ENCODE data around the gene OR51B2.

DNA sequence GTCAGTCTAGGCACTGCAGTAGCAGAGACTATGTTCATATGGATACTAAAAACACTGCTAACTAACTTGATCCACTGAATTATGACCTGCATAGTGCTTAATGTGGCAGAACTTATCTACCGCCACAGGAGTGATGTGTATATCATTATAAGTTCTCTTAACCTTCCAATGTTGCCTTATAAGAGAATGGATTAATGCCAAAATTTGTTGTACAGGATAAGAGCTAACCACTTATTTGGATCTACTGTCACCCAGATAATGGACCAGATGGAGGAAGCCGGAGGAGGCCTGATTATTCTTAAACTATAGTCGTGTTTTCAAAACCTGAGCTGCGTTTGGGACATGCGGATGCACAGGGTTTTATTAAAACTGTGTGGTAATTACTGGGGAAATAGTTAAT lies 20.5 kb downstream of the OR51B2 start:
- TF ChIP-seq, protein P1, sequence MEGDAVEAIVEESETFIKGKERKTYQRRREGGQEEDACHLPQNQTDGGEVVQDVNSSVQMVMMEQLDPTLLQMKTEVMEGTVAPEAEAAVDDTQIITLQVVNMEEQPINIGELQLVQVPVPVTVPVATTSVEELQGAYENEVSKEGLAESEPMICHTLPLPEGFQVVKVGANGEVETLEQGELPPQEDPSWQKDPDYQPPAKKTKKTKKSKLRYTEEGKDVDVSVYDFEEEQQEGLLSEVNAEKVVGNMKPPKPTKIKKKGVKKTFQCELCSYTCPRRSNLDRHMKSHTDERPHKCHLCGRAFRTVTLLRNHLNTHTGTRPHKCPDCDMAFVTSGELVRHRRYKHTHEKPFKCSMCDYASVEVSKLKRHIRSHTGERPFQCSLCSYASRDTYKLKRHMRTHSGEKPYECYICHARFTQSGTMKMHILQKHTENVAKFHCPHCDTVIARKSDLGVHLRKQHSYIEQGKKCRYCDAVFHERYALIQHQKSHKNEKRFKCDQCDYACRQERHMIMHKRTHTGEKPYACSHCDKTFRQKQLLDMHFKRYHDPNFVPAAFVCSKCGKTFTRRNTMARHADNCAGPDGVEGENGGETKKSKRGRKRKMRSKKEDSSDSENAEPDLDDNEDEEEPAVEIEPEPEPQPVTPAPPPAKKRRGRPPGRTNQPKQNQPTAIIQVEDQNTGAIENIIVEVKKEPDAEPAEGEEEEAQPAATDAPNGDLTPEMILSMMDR (IDR thresholded peaks at IDR 0.05 in 8 of 11, conservative IDR thresholded peaks at IDR 0.05 in 3 of 11): no peak
- TF ChIP-seq POLR2AphosphoS5 (IDR thresholded peaks at IDR 0.05): no peak
